ENCODE results near the gene SH3PXD2A.

- TF ChIP-seq CTCF (IDR thresholded peaks at IDR 0.05): no peak
- no peak for TF ChIP-seq POLR2A (IDR thresholded peaks at IDR 0.05)
Measured at GRCh38 chr10:103818105-103818504, 37.3 kb downstream of the SH3PXD2A start.

All from Peyer's patch (tissue), 4 donors.